RWPE2 (cell line): ENCODE data around the gene CST4.
"Not testable (repeated sequence)": the region's sequence is repeated elsewhere in the genome, so short reads cannot be mapped to it uniquely, and the experiment has no call there.

ENCODE experiments used
- ATAC-seq: fragments of 200-7000 bp; cut with Tn5 transposase; 3 replicates; pipeline ENCODE4 v1.9.1; 2021; ENCODE audit warnings: low read depth
- DNase-seq: peaks from one replicate; pipeline ENCODE4 v3.0.0-alpha.2; 2020; ENCODE audit warnings: low spot score
- H3K27ac ChIP-seq: fragments of 450-650 bp; 2 replicates; pipeline ENCODE4 v1.5.1; 2017; ENCODE audit warnings: mild to moderate bottlenecking; ENCODE audit not compliant: poor library complexity, severe bottlenecking
- H3K27me3 ChIP-seq: fragments of 250-450 bp; sonication (Bioruptor Pico); 2 replicates; pipeline ENCODE4 v1.5.1; 2021; ENCODE audit warnings: mild to moderate bottlenecking, moderate library complexity; ENCODE audit not compliant: insufficient read depth, poor library complexity, severe bottlenecking
- H3K36me3 ChIP-seq: fragments of 250-450 bp; sonication (Bioruptor Pico); 2 replicates; pipeline ENCODE4 v1.5.1; 2020; ENCODE audit warnings: low read depth, mild to moderate bottlenecking, moderate library complexity
- H3K4me1 ChIP-seq: fragments of 250-450 bp; sonication (Bioruptor Pico); 2 replicates; pipeline ENCODE4 v1.5.1; 2021; ENCODE audit warnings: mild to moderate bottlenecking, moderate library complexity; ENCODE audit not compliant: insufficient read depth, poor library complexity, severe bottlenecking
- H3K4me3 ChIP-seq: fragments of 250-450 bp; sonication (Bioruptor Pico); 2 replicates; pipeline ENCODE4 v1.5.1; 2021; ENCODE audit warnings: mild to moderate bottlenecking, moderate library complexity; ENCODE audit not compliant: severe bottlenecking
- H3K9me3 ChIP-seq: fragments of 250-450 bp; sonication (Bioruptor Pico); 2 replicates; pipeline ENCODE4 v1.5.1; 2021; ENCODE audit warnings: mild to moderate bottlenecking, moderate library complexity; ENCODE audit not compliant: severe bottlenecking
- TF ChIP-seq, protein P1 (sequence below): fragments of 450-650 bp; IDR thresholded peaks from one replicate; pipeline ENCODE4 v1.5.1; 2017; ENCODE audit warnings: mild to moderate bottlenecking, moderate library complexity; ENCODE audit not compliant: poor library complexity, severe bottlenecking

CST4 gene

DNA sequence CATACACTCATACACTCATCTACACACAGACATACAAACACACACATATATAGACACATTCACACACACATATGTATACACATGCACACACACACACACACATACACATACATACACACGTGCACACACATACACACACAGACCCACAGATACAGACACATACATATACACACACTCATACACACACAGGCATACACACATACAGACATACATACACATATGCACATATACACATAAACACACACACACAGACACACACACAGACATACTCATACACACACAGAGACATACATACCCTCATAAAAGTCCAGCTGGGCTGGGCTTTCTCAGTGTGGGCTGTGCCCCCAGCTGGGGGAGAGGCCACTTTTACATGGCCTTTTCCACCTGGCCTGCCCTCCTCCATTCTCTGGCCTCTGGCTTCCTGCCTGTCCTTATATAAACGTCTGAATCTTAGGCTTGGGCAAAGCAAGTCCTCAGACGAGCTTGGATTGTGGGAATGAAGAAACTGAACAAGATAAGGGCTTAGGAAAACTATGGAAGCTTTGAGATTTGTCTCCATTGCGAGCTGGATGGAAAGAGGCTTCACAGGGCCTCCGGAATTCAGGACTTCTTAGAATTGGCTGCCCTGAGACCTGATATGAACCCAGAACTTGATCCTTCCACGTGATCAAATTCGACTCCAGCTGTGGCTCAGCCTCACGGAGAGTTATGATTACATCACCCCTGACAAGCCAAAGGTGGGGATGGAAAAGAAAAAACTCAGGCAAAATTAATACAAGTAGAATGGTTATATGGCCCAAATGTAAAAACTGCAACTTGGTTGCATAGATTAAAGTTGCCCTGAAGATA, 28.6 kb downstream of the CST4 start:
- Histone ChIP-seq H3K36me3 (no peaks in the 10 kb centered on the region), H3K4me1 (no peaks in the 10 kb centered on the region), H3K27me3 (no peaks in the 10 kb centered on the region), H3K27ac (no peak overlapping the region), H3K9me3 (no peaks in the 10 kb centered on the region), H3K4me3 (no peak overlapping the region)
- TF ChIP-seq, protein P1, sequence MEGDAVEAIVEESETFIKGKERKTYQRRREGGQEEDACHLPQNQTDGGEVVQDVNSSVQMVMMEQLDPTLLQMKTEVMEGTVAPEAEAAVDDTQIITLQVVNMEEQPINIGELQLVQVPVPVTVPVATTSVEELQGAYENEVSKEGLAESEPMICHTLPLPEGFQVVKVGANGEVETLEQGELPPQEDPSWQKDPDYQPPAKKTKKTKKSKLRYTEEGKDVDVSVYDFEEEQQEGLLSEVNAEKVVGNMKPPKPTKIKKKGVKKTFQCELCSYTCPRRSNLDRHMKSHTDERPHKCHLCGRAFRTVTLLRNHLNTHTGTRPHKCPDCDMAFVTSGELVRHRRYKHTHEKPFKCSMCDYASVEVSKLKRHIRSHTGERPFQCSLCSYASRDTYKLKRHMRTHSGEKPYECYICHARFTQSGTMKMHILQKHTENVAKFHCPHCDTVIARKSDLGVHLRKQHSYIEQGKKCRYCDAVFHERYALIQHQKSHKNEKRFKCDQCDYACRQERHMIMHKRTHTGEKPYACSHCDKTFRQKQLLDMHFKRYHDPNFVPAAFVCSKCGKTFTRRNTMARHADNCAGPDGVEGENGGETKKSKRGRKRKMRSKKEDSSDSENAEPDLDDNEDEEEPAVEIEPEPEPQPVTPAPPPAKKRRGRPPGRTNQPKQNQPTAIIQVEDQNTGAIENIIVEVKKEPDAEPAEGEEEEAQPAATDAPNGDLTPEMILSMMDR, result no peak
- DNase-seq, result no peak
- ATAC-seq, result no peak

DNA sequence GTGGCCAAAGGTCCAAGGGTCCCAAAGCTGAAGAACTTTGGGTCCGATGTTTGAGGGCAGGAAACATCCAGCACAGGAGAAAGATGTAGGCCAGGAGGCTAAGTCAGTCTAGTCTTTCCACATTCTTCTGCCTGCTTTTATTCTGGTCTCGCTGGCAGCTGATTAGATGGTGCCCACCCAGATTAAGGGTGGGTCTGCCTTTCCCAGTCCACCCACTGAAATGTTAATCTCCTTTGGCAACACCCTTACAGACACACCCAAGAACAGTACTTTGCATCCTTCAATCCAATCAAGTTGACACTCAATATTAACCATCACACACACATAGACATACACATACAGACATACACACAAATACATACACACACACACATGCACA, 29.2 kb downstream of the CST4 start:
- not testable (repeated sequence) for H3K36me3 ChIP-seq, H3K4me1 ChIP-seq, H3K9me3 ChIP-seq, H3K27me3 ChIP-seq, H3K27ac ChIP-seq, H3K4me3 ChIP-seq, DNase-seq, ATAC-seq

DNA sequence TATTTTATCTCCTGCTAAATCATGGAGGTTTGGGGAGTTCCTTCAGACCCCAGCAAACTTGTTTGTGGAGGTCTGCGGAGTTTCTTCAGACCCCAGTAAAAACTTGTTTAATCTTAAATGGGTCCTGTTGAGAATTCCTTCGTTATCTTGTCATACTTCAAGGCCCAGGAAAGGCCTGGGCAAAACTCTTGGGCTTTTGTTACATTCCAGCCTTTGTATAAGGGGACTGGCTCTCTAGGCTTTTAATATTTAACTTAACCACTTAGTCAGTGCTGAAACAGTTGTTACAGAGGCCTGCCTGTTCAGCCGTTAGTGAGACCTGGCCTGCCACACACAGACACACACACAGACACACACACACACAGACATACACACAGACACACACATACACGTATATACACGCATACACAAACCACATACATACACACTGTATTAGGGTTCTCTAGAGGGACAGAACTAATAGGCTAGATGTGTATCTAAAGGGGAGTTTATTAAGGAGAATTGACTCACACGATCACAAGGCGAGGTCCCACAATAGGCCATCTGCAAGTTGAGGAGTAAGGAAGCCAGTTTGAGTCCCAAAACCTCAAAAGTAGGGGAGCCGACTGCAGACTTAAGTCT, 29.7 kb downstream of the CST4 start:
- Histone ChIP-seq H3K36me3 (no peaks in the 10 kb centered on the region), H3K9me3 (no peaks in the 10 kb centered on the region), H3K4me3 (no peak overlapping the region), H3K4me1 (no peaks in the 10 kb centered on the region), H3K27me3 (no peaks in the 10 kb centered on the region), H3K27ac (no peak overlapping the region)
- no peak for DNase-seq
- TF ChIP-seq, protein P1, result no peak
- no peak for ATAC-seq

DNA sequence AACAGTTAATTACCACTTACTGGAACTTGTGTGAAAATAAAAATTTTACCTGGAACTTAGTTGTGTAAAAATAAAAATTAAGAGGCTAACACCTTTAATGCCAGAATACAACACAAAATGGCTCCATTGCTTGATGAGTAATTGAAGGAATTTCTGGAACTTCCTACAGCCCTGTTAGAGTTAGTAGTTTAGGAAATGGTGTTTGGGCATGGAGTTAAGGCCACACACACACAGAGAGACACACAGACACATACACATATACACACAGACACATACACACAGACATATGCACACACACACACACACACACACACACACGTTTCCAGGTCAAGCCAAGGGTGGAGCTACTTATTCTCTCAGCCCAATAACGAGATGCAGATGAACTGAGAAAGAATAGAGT, 30.5 kb downstream of the CST4 start:
- Histone ChIP-seq H3K27me3 (no peaks in the 10 kb centered on the region), H3K4me3 (no peak overlapping the region), H3K36me3 (no peaks in the 10 kb centered on the region), H3K9me3 (no peaks in the 10 kb centered on the region), H3K4me1 (no peaks in the 10 kb centered on the region), H3K27ac (no peak overlapping the region)
- TF ChIP-seq, protein P1, result no peak
- ATAC-seq, result no peak
- DNase-seq, result no peak

DNA sequence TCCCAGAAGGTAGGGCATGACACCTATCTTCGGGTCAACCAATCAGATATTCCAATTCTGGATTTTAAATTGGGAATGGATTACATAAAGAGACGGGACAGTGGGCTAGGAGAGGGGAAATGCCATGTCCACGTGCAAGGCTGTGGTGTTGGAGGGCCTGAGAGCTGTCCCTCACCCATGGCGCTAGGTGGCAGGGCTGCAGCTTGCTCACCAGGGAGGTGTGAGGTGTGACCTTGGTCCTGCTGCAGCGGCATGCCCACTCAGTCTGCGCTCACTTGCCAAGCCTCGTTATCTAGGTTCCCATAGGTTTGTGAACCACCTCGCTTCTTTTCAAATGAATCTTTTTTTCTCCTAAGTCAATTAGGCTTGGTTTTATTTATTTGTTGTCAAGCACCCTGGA, 31.6 kb downstream of the CST4 start:
- Histone ChIP-seq H3K36me3 (no peaks in the 10 kb centered on the region), H3K27me3 (no peaks in the 10 kb centered on the region), H3K4me1 (no peaks in the 10 kb centered on the region), H3K4me3 (no peak overlapping the region), H3K27ac (no peak overlapping the region), H3K9me3 (no peaks in the 10 kb centered on the region)
- ATAC-seq, result no peak
- TF ChIP-seq, protein P1, result no peak
- no peak for DNase-seq
